Left renal cortex interstitium (tissue), 4 donors: ENCODE data around the gene CHST3. TPM values are rescaled to one million over a fixed set of nuclear protein-coding genes. Genes with fewer than 3 reads are reported as not detected.

ENCODE experiments used
- DNase-seq, 4 donors: peaks; one replicate each; pipeline ENCODE4 v3.0.0-alpha.2; 2013; ENCODE audit warnings: low read depth in 4 of 4, low spot score in 2 of 4, missing footprints in 1 of 4
- polyA plus RNA-seq, 4 donors: library from polyadenylated mRNA; unstranded; fragments of 120-200 nt; gene quantifications; one replicate each; pipeline ENCODE4 v1.2.1, GENCODE V29; 2013; ENCODE audit not compliant: insufficient read length in 4 of 4

Gene CHST3
- polyA plus RNA-seq, 4 donors, result 17.8 to 21.7 (median 18.0) TPM

- no peak for DNase-seq
Observed at GRCh38 chr10:72009051-72009424, 44.8 kb downstream of the CHST3 start.

- DNase-seq, result peak; percentile 58 to 85 (median 72)
Observed at GRCh38 chr10:72009425-72010081, 45.4 kb downstream of the CHST3 start.

GRCh38 chr10:72010234-72010973 is 46.2 kb downstream of the CHST3 start:
- DNase-seq, result no peak

GRCh38 chr10:72011016-72011415 is 46.8 kb downstream of the CHST3 start:
- no peak for DNase-seq

GRCh38 chr10:72011468-72011867 is 47.3 kb downstream of the CHST3 start:
- DNase-seq, result no peak

GRCh38 chr10:72011976-72012512 is 47.8 kb downstream of the CHST3 start:
- no peak for DNase-seq

- no peak for DNase-seq
Observed at GRCh38 chr10:72012796-72013195, 48.6 kb downstream of the CHST3 start.

- no peak for DNase-seq
Observed at GRCh38 chr10:72013202-72013945, 49.2 kb downstream of the CHST3 start.

GRCh38 chr10:72014197-72014596 is 50.0 kb downstream of the CHST3 start:
- DNase-seq, result no peak

- no peak for DNase-seq
Observed at GRCh38 chr10:72014785-72015480, 50.7 kb downstream of the CHST3 start.

GRCh38 chr10:72015841-72016240 is 51.6 kb downstream of the CHST3 start:
- no peak for DNase-seq

- no peak for DNase-seq
Observed at GRCh38 chr10:72016608-72017300, 52.6 kb downstream of the CHST3 start.

GRCh38 chr10:72019085-72019876 is 55.1 kb downstream of the CHST3 start:
- no peak for DNase-seq

- no peak for DNase-seq
Observed at GRCh38 chr10:72020914-72021809, 57.0 kb downstream of the CHST3 start.

GRCh38 chr10:72022228-72022627 is 58.0 kb downstream of the CHST3 start:
- DNase-seq, result no peak

- no peak for DNase-seq
Observed at GRCh38 chr10:72024596-72024995, 60.4 kb downstream of the CHST3 start.

GRCh38 chr10:72025400-72025799 is 61.2 kb downstream of the CHST3 start:
- DNase-seq, result no peak

GRCh38 chr10:72025832-72026231 is 61.6 kb downstream of the CHST3 start:
- DNase-seq, result no peak
